Spleen (tissue), 11 donors: ENCODE results near the gene LAMA4. TPM values are rescaled to one million over a fixed set of nuclear protein-coding genes. Genes with fewer than 3 reads are reported as not detected.

ENCODE experiments used
- DNase-seq: peaks from one replicate; pipeline ENCODE4 v3.0.0-alpha.2; 2020
- H3K27ac ChIP-seq, 8 donors: fragments of 200-600 bp; sonication (generic) in 7 of 8; 1 replicate in 4 of 8; 2 replicates in 4 of 8; pipeline versions ENCODE4 v1.5.0 to v1.8.0; 2016 to 2021; ENCODE audit warnings: inconsistent platforms in 4 of 8, mild to moderate bottlenecking in 4 of 8, moderate library complexity in 1 of 8
- H3K27me3 ChIP-seq, 7 donors: fragments of 200-600 bp; sonication (generic) in 6 of 7; replicated peaks in 1 of 7; 1 replicate in 4 of 7; 2 replicates in 3 of 7; pipeline versions ENCODE4 v1.5.0 to v1.8.0; 2016 to 2021; ENCODE audit warnings: inconsistent platforms in 3 of 7, mild to moderate bottlenecking in 1 of 7
- H3K36me3 ChIP-seq, 6 donors: fragments of 200-600 bp; sonication (generic) in 5 of 6; 1 replicate in 4 of 6; 2 replicates in 2 of 6; pipeline versions ENCODE4 v1.5.0 to v1.8.0; 2016 to 2021; ENCODE audit warnings: inconsistent platforms in 2 of 6
- H3K4me1 ChIP-seq, 6 donors: fragments of 200-600 bp; sonication (generic) in 5 of 6; 1 replicate in 3 of 6; 2 replicates in 3 of 6; pipeline versions ENCODE4 v1.5.0 to v1.8.0; 2016 to 2021; ENCODE audit warnings: inconsistent platforms in 3 of 6
- H3K4me3 ChIP-seq, 8 donors: fragments of 200-600 bp; sonication (generic) in 7 of 8; 1 replicate in 4 of 8; 2 replicates in 4 of 8; pipeline versions ENCODE4 v1.5.0 to v1.8.0; 2016 to 2021; ENCODE audit warnings: inconsistent platforms in 4 of 8, mild to moderate bottlenecking in 4 of 8, moderate library complexity in 2 of 8
- H3K9me3 ChIP-seq, 8 donors: fragments of 200-600 bp; sonication (generic) in 7 of 8; 1 replicate in 4 of 8; 2 replicates in 4 of 8; pipeline versions ENCODE4 v1.5.0 to v1.8.0; 2016 to 2021; ENCODE audit warnings: inconsistent platforms in 4 of 8
- CTCF ChIP-seq, 11 experiments: fragments of 200-600 bp in 7 of 11; fragments of 450-650 bp in 4 of 11; sonication (generic) in 4 of 11; IDR thresholded peaks in 8 of 11; conservative IDR thresholded peaks in 3 of 11; 1 replicate in 7 of 11; 2 replicates in 4 of 11; pipeline versions ENCODE4 v1.4.0 to v1.8.0; 2016 to 2021; ENCODE audit warnings: antibody characterized with exemption in 11 of 11, inconsistent platforms in 4 of 11, mild to moderate bottlenecking in 1 of 11
- POLR2A ChIP-seq, 3 donors: fragments of 450-650 bp; IDR thresholded peaks; one replicate each; pipeline ENCODE4 v1.5.1; 2017; ENCODE audit warnings: antibody characterized with exemption in 3 of 3, mild to moderate bottlenecking in 1 of 3
- POLR2AphosphoS5 ChIP-seq, 3 donors: sonication (generic); formaldehyde crosslinking; IDR thresholded peaks; one replicate each; pipeline ENCODE4 v1.5.1; 2017; ENCODE audit warnings: antibody characterized with exemption in 3 of 3
- WGBS, 5 donors: extraction: QIAGEN DNeasy Blood & Tissue Kit in 3 of 5; methylation state at CpG; one replicate each; pipeline versions ENCODE4 v1.1.5 to v1.1.7; 2013 to 2018; 5-methylcytosine and 5-hydroxymethylcytosine counted together
- intact Hi-C: fragments of 100-400 bp; cut with DNase I; formaldehyde crosslinking; loops from one replicate; pipeline ENCODE4 v1.15.0; 2023; ENCODE audit warnings: low total_unique reads
- polyA plus RNA-seq, 3 donors: library from polyadenylated mRNA; stranded (reverse); fragments of 200-250 nt; gene quantifications; one replicate each; pipeline ENCODE4 v1.2.1, GENCODE V29; 2013
- small RNA-seq, 4 donors: library from RNA; depleted of rRNA; stranded (forward); fragments of <200 nt; gene quantifications; one replicate each; pipeline ENCODE3, GENCODE V24; 2016
- total RNA-seq, 7 donors: library from RNA; depleted of rRNA in 3 of 7; stranded (reverse); fragments of >200 nt in 3 of 7; fragmentation: NEBNext Ultra II Directional in 4 of 7; extraction: Animal tissue kit (Norgen Biotek cat#: 25700) in 4 of 7; gene quantifications; one replicate each; pipeline versions ENCODE4 v1.1.0 to v1.2.1, GENCODE V29; 2016 to 2021
- donor health status: healthy with polysubstance abuse.
- donor health status: DM: no; HTN: no; CAD: no; lungs with moderate emphysema.
- donor health status: DM: no; HTN: no; CAD: no.
- donor health status: Bipolar disorder and iron deficiency.
- donor health status: healthy.
- donor health status: DM: no; HTN: no; CAD: no.
- donor health status: DM: yes; HTN: yes; CAD: no.

The LAMA4 gene
- total and polyA plus RNA-seq, 10 donors = 0.76 to 3.7 (median 2.5) TPM

- 86 to 97% (median 88%) methylated on average over 3 of the region's 3 CpGs for WGBS, 5 donors
- H3K4me1 ChIP-seq = no peaks in the 10 kb centered on the region
- intact Hi-C loops = no loop called here
Measured at GRCh38 chr6:112062966-112063365, 191.4 kb downstream of the LAMA4 start.

GRCh38 chr6:112061605-112062004 lies 192.8 kb downstream of the LAMA4 start:
- intact Hi-C loops = no loop called here
- TF ChIP-seq POLR2A (IDR thresholded peaks at IDR 0.05) (no peak), POLR2AphosphoS5 (IDR thresholded peaks at IDR 0.05) (no peak), CTCF (IDR thresholded peaks at IDR 0.05 in 8 of 11, conservative IDR thresholded peaks at IDR 0.05 in 3 of 11) (no peak)
- H3K4me3 ChIP-seq = no peak overlapping the region
- no peaks in the 10 kb centered on the region for H3K4me1 ChIP-seq
- WGBS, 5 donors = 87 to 94% (median 91%) methylated on average over 4 of the region's 4 CpGs
- H3K27ac ChIP-seq = no peak overlapping the region
- DNase-seq = no peak
- no peaks in the 10 kb centered on the region for H3K36me3 ChIP-seq
- no peaks in the 10 kb centered on the region for H3K27me3 ChIP-seq
- H3K9me3 ChIP-seq = no peaks in the 10 kb centered on the region

More at GRCh38 chr6:112062966-112063365, 191.4 kb downstream of the LAMA4 start:
- Histone ChIP-seq H3K27me3 (no peaks in the 10 kb centered on the region), H3K9me3 (no peaks in the 10 kb centered on the region), H3K36me3 (no peaks in the 10 kb centered on the region), H3K4me3 (no peak overlapping the region), H3K27ac (no peak overlapping the region)
- no peak for DNase-seq
- TF ChIP-seq POLR2A (IDR thresholded peaks at IDR 0.05) (no peak), POLR2AphosphoS5 (IDR thresholded peaks at IDR 0.05) (no peak), CTCF (IDR thresholded peaks at IDR 0.05 in 8 of 11, conservative IDR thresholded peaks at IDR 0.05 in 3 of 11) (no peak)

Small RNA genes lying within 50 kb of the gene (small RNA-seq; reads per million reads assigned to genes)
- gene RNU6-1226P = 0 reads per million in 4 donors

Other genes with a start within 250 kb of the LAMA4 start
- gene CCN6, start 200.5 kb downstream of the LAMA4 start, total RNA-seq = not detected
- gene CCN6, start 200.5 kb downstream of the LAMA4 start, polyA plus RNA-seq = under 1 TPM in 1 of 3 donors, not detected in 2; 0.03 TPM
- 10 to 100 TPM; 12.4 to 35.1 (median 16.8) TPM for gene TUBE1, start 167.1 kb downstream of the LAMA4 start, total RNA-seq
- 10 to 100 TPM in 1 of 3 donors, 1 to 10 TPM in 2; 8.8 to 11.0 (median 9.6) TPM for gene TUBE1, start 167.1 kb downstream of the LAMA4 start, polyA plus RNA-seq
- 1 to 10 TPM; 1.9 to 7.8 (median 3.6) TPM for gene FAM229B, start 167.0 kb downstream of the LAMA4 start, total RNA-seq
- gene FAM229B, start 167.0 kb downstream of the LAMA4 start, polyA plus RNA-seq = 1 to 10 TPM; 7.8 to 7.9 (median 7.9) TPM
- not detected for gene RFPL4B, start 92.8 kb upstream of the LAMA4 start, total RNA-seq
- gene RFPL4B, start 92.8 kb upstream of the LAMA4 start, polyA plus RNA-seq = not detected